HG02571 (cell line): Measurements from ENCODE around the gene PRM3.

ENCODE experiments used
- ATAC-seq: cut with Tn5 transposase; IDR thresholded peaks from one replicate; pipeline ENCODE4 v1.9.1; 2021; ENCODE audit warnings: mild to moderate bottlenecking, moderate library complexity; ENCODE audit not compliant: unreplicated experiment

The PRM3 gene

DNA sequence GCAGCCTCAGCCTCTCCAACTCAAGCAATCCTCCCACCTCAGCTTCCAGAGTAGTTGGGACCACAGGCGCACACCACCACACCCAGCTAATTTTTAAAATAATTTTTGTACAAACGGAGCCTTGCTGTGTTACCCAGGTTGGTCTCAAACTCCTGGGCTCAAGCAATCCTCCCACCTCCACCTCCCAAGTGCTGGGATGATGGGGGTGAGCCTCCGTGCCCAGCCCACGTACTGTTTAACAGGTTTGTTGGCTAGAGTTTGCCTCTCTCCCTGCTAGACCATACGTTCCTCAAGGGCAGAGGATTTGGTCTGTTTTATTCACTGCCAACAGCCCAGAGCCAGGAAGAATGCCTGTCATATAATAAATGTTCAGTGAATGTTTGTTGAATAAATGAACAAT, 44.0 kb downstream of the PRM3 start:
- ATAC-seq, result no peak

DNA sequence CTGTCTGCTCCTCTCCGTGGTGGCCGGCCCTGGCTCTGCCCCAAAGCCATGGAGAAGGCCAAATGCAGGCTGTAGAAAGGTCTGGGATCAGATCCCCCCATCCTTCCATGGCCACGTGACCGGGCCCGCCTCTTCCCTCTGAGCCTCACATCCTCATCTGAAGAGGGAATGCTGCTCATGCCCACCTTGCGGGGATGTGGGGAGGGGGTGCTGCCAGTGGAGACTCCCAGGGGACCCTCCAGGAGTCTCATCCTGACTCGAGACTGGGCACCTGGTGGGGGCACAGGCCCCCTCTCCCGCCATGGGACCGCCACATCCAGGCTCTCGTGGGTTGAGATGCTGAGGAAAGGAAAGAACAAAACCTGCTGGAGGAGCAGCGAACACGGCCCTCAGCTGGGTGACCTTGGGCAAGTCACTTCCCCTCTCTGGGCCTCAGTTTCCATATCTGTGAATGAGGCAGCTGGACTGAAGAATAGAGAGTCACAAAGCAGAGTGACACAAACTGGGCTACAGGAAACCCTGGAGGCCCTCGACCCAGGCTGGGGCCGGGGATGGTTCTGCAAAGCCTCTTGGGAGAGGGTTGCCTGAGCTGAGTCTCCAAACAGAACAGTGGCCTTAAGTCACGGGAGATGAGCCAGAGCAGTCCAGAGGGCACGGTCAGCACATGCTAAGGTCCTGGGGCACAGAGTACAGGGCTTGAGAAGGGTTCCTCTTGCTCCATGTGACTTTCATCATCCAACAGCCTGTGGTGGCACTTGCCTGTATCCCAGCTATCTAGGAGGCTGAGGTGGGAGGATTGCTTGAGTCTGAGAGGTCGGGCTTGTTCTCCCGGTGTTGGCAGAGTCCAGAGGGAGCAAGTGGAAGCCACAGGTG, 47.5 kb downstream of the PRM3 start:
- no peak for ATAC-seq

- peak; percentile 76 for ATAC-seq
These were observed 48.3 kb downstream of the PRM3 start for GRCh38 chr16:11224894-11225676.

DNA sequence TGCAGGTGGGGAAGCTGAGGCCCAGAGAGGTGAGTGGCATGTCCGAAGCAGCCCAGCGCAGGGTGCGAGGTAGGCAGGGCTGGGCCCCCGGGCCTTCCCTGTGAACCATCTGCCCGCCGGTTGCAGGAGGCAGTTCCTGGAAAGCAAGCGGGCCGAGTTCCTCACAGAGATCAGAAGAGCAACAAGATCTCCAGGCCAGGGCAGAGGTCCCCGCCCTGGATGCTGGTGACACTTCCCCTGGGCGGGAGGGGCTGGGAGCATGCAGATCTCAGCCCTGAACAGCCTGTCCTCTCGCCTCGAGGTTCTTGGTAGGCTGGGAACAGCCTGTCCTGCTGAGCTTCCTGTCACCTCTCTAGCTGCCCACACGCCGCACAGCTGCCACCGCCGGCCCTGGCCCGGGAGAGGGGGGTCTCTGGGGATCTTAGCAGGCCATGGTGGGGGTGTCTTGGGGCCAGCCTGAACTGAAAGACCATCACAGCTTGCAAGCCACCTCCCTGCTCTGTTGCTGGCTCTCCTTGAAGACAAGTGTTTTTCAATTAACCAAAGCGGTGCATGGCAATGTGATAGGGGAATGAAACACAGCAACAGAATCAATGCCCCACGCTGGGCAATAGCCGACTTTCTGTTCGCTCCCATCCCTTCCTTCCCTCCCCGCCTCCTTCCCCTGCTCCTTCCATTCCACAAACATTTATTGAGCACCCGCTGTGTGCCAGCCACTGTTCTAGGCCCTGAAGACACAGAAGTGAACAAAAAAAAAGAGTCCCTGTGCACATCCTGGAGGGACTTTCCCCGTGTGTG, 49.1 kb downstream of the PRM3 start:
- ATAC-seq, result no peak
